Hair follicle dermal papilla cell (primary cell): ENCODE measurements around the gene PCDHB3. TPM values are rescaled to one million over a fixed set of nuclear protein-coding genes. Genes with fewer than 3 reads are reported as not detected.

Experiments used
- total RNA-seq: library from RNA; depleted of rRNA; stranded (reverse); fragments of >200 nt; gene quantifications from 2 replicates; pipeline ENCODE4 v1.2.3, GENCODE V29; 2012

The PCDHB3 gene
- total RNA-seq: 1.2 and 1.8 TPM in 2 replicates

GRCh38 chr5:141100243-141100805 is at the start of gene PCDHB3:
TSS of gene PCDHB3 (plus strand) at chr5:141100473. CDS start at chr5:141100650, 177 bp downstream.

DNA sequence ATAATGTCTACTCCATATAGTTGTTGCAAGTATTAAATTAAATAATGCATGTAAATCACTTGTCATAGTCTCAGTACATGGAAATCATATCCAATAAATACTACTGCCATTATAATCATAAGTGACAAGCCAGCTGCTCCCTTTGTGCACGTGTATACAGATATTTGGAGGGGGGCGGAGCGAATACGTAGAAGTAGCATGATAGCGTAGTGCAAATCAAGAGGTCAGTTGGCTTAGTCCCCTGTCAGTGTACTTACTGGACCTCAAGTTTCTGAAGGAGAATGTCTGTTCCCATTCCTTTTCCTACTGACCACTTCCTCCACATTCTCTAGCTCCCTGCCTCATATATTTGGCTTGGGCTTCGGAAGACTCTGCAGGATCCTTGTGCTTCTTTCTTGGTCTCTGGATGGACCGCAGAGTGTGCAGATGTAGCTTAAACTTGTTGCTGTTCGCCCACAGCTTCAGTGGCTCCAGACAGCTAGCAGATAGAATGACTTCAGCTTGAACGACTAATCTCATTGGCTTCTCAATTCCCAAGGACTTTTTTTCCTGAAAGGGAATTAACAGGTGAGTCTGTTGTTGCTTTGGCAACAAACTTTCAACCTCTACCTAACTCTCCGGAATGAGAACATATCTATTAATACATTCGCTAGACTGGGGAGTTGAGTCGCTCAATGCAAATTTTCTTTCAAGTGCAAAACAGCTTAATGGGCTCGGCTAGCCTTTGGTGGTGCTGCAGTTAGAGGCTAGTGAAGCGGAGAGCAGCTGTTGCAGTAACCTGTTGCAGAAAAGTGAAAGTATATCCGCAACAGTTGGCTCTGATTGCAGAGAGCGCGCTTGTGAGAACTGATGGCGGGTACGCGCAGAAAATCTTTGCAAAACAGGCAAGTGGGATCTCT is 49.4 kb upstream of the PCDHB3 start, which contains the start of gene PCDHB1:
PCDHB1 (plus strand) TSS at position 753 of the 899 bp plus-strand sequence; CDS start at position 850, 97 bp downstream.

GRCh38 chr5:141094481-141095262 is 5.6 kb upstream of the PCDHB3 start, which contains the start of gene PCDHB2:
TSS of gene PCDHB2 (plus strand) at chr5:141094615. CDS start at chr5:141094791, 176 bp downstream.

GRCh38 chr5:141121563-141121962 is 21.3 kb downstream of the PCDHB3 start, which contains the start of gene PCDHB4:
TSS of gene PCDHB4 (plus strand) at chr5:141121818. CDS start at chr5:141121999, 181 bp downstream.

DNA sequence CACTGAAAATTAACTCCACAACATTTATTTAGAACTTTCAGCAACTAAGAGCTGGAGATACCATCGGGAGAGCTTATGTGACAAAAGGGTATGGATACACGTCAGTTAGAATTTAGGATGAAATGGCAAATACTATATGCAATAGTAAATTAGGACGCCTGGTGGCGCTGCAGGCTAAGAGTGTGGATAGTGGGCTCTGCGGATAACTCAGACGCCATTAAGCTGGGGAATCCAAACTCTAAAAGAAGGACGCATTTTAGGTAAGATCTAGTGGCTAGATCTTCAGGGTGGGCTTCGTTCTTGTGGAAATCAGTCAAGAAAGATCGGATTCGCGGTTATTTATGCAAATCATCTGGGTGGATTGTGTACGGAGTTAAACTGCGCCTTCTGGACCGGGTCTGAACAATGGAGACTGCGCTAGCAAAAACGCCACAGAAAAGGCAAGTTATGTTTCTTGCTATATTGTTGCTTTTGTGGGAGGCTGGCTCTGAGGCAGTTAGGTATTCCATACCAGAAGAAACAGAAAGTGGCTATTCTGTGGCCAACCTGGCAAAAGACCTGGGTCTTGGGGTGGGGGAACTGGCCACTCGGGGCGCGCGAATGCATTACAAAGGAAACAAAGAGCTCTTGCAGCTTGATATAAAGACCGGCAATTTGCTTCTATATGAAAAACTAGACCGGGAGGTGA is 34.9 kb downstream of the PCDHB3 start, which contains the start of gene PCDHB5:
PCDHB5 (plus strand) TSS at position 177 of the 688 bp plus-strand sequence; CDS start at position 406, 229 bp downstream.

DNA sequence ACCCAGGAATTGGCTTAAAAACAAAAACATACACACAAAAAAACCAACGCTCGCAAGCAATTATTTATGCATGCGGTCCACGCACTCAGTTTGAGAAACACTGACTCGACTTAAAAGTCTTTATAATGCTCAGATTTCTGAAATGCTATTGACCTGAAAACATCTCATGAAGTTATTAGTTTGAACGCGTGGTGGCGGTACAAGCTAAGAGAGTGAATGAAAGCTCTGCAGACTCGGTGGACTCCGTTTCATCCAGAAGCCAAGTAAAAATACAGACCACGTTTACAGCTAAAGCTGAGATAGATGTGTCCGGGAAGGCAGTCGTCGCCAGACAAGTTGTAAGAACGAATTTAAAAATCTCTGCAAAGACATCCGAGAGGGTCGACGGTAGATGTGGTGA is 49.5 kb downstream of the PCDHB3 start, which contains the start of gene PCDHB6:
PCDHB6 (plus strand) TSS at position 246 of the 400 bp plus-strand sequence. CDS start 201 bp downstream, outside the sequence.

Other genes starting within 250 kb of the PCDHB3 start
- gene PCDHA10, start 244.6 kb upstream of the PCDHB3 start, total RNA-seq: 0.32 and 0.85 TPM in 2 replicates
- gene PCDHA11, start 231.5 kb upstream of the PCDHB3 start, total RNA-seq: 0.24 and 0.49 TPM in 2 replicates
- gene PCDHA12, start 225.2 kb upstream of the PCDHB3 start, total RNA-seq: 0.16 and 0.36 TPM in 2 replicates
- 0.32 and 0.36 TPM in 2 replicates for gene PCDHA13, start 218.3 kb upstream of the PCDHB3 start, total RNA-seq
- gene PCDHAC1, start 174.2 kb upstream of the PCDHB3 start, total RNA-seq: 0.36 and 0.49 TPM in 2 replicates
- 0.73 and 1.8 TPM in 2 replicates for gene PCDHAC2, start 134.0 kb upstream of the PCDHB3 start, total RNA-seq
- not detected in 2 replicates for gene PCDHB1, start 49.1 kb upstream of the PCDHB3 start, total RNA-seq
- 6.8 and 7.0 TPM in 2 replicates for gene PCDHB2, start 5.9 kb upstream of the PCDHB3 start, total RNA-seq
- gene PCDHB4, start 21.3 kb downstream of the PCDHB3 start, total RNA-seq: 0.49 TPM in 2 replicates
- 1.1 and 1.2 TPM in 2 replicates for gene PCDHB5, start 34.7 kb downstream of the PCDHB3 start, total RNA-seq
- gene PCDHB6, start 49.6 kb downstream of the PCDHB3 start, total RNA-seq: 0.49 and 0.73 TPM in 2 replicates
- gene PCDHB7, start 72.2 kb downstream of the PCDHB3 start, total RNA-seq: 1.1 and 2.1 TPM in 2 replicates
- gene PCDHB8, start 77.3 kb downstream of the PCDHB3 start, total RNA-seq: 1.2 and 1.5 TPM in 2 replicates
- gene PCDHB16, start 81.9 kb downstream of the PCDHB3 start, total RNA-seq: 0.81 and 1.8 TPM in 2 replicates
- gene PCDHB9, start 86.7 kb downstream of the PCDHB3 start, total RNA-seq: 0.97 and 2.2 TPM in 2 replicates
- gene PCDHB10, start 91.9 kb downstream of the PCDHB3 start, total RNA-seq: 0.81 and 0.97 TPM in 2 replicates
- gene PCDHB11, start 99.2 kb downstream of the PCDHB3 start, total RNA-seq: 0.73 and 0.81 TPM in 2 replicates
- gene PCDHB12, start 108.2 kb downstream of the PCDHB3 start, total RNA-seq: 0.32 and 0.97 TPM in 2 replicates
- gene PCDHB13, start 113.4 kb downstream of the PCDHB3 start, total RNA-seq: 1.2 and 1.3 TPM in 2 replicates
- gene PCDHB14, start 122.9 kb downstream of the PCDHB3 start, total RNA-seq: 0.61 and 1.3 TPM in 2 replicates
- 0.24 and 0.32 TPM in 2 replicates for gene PCDHB15, start 144.9 kb downstream of the PCDHB3 start, total RNA-seq
- 1.3 and 1.9 TPM in 2 replicates for gene SLC25A2, start 203.6 kb downstream of the PCDHB3 start, total RNA-seq
- gene TAF7, start 220.3 kb downstream of the PCDHB3 start, total RNA-seq: 66.9 and 68.6 TPM in 2 replicates
- gene PCDHGA1, start 230.0 kb downstream of the PCDHB3 start, total RNA-seq: 1.1 and 1.6 TPM in 2 replicates
- gene PCDHGA2, start 238.3 kb downstream of the PCDHB3 start, total RNA-seq: 4.2 and 6.0 TPM in 2 replicates
- gene PCDHGA3, start 243.4 kb downstream of the PCDHB3 start, total RNA-seq: 4.9 and 5.7 TPM in 2 replicates
- 3.5 and 4.2 TPM in 2 replicates for gene PCDHGB1, start 249.6 kb downstream of the PCDHB3 start, total RNA-seq